Left lung (tissue), 10 donors: ENCODE measurements around the gene ZNF524. TPM values are rescaled to one million over a fixed set of nuclear protein-coding genes. Genes with fewer than 3 reads are reported as not detected.
A peak's percentile ranks its signal among the peaks of the same experiment; 100 is the strongest.
"Not testable (repeated sequence)": the region's sequence is repeated elsewhere in the genome, so short reads cannot be mapped to it uniquely, and the experiment has no call there.

Experiments
- ATAC-seq: fragments of 200-7000 bp; cut with Tn5 transposase; one replicate; pipeline ENCODE4 v1.9.1; 2020; ENCODE audit warnings: moderate library complexity
- DNase-seq, 4 donors: peaks; one replicate each; pipeline ENCODE4 v3.0.0-alpha.2; 2013 to 2020
- H3K27ac ChIP-seq, 2 donors: fragments of 200-600 bp; sonication (generic) in 1 of 2; one replicate each; pipeline versions ENCODE4 v1.5.0 to v1.8.0; 2020 to 2021
- H3K27me3 ChIP-seq, 2 donors: fragments of 200-600 bp; sonication (generic) in 1 of 2; one replicate each; pipeline versions ENCODE4 v1.5.0 to v1.8.0; 2020 to 2021
- H3K36me3 ChIP-seq, 2 donors: fragments of 200-600 bp; sonication (generic) in 1 of 2; one replicate each; pipeline versions ENCODE4 v1.5.0 to v1.8.0; 2020 to 2021
- H3K4me1 ChIP-seq, 2 donors: fragments of 200-600 bp; one replicate each; pipeline ENCODE4 v1.8.0; 2021
- H3K4me3 ChIP-seq, 2 donors: fragments of 200-600 bp; sonication (generic) in 1 of 2; one replicate each; pipeline versions ENCODE4 v1.5.0 to v1.8.0; 2020 to 2021; ENCODE audit warnings: mild to moderate bottlenecking in 1 of 2
- H3K9me3 ChIP-seq, 2 donors: fragments of 200-600 bp; sonication (generic) in 1 of 2; one replicate each; pipeline versions ENCODE4 v1.5.0 to v1.8.0; 2020 to 2021
- CTCF ChIP-seq, 2 donors: fragments of 200-600 bp; sonication (generic) in 1 of 2; IDR thresholded peaks; one replicate each; pipeline versions ENCODE4 v1.5.0 to v1.8.0; 2021; ENCODE audit warnings: antibody characterized with exemption in 2 of 2
- intact Hi-C, 2 donors: fragments of 100-400 bp; cut with DNase I; formaldehyde crosslinking; loops; one replicate each; pipeline versions ENCODE4 v1.11.2 to v1.14.2; 2022
- polyA plus RNA-seq, 6 donors: library from polyadenylated mRNA; unstranded; fragments of 120-200 nt; gene quantifications; one replicate each; pipeline ENCODE4 v1.2.1, GENCODE V29; 2013; ENCODE audit not compliant: insufficient read length in 6 of 6
- total RNA-seq, 2 donors: library from RNA; stranded (reverse); fragmentation: NEBNext Ultra II Directional; extraction: Animal tissue kit (Norgen Biotek cat#: 25700); gene quantifications; one replicate each; pipeline ENCODE4 v1.2.1, GENCODE V29; 2021
- donor health status: DM: no; HTN: yes; CAD: no.
- donor health status: DM: no; HTN: no; CAD: no.

The ZNF524 gene
- total and polyA plus RNA-seq, 8 donors: 4.9 to 22.4 (median 7.8) TPM

GRCh38 chr19:55581823-55582223 is 18.3 kb upstream of the ZNF524 start:
- H3K27ac ChIP-seq: peak overlapping the region in 1 of 2 donors; percentile 87
- H3K4me1 ChIP-seq: peaks cover 8 to 29% of the 10 kb centered on the region in 2 donors
- intact Hi-C loops: no loop called here
- H3K9me3 ChIP-seq: no peaks in the 10 kb centered on the region
- ATAC-seq (peak; percentile 31), DNase-seq (no peak)
- peaks cover 0 to 23% of the 10 kb centered on the region in 2 donors for H3K27me3 ChIP-seq
- TF ChIP-seq CTCF (IDR thresholded peaks at IDR 0.05): no peak
- no peak overlapping the region for H3K4me3 ChIP-seq
- peaks cover 0 to 24% of the 10 kb centered on the region in 2 donors for H3K36me3 ChIP-seq

DNA sequence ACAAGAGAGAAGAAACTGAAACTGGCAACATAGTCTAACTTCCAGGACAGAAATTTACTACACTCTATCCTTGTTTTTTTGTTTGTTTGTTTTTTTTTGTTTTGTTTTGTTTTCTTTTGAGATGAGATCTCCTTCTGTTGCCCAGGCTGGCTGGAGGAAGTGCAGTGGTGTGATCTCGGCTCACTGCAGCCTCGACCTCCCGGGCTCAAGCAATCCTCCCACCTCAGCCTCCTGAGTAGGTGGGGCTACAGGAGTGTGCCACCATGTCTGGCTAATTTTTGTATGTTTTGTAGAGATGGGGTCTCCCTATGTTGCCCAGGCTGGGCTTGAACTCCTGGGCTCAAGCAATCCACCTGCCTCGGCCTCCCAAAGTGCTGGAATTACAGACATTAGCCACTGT is 17.8 kb upstream of the ZNF524 start:
- DNase-seq, ATAC-seq, H3K4me3 ChIP-seq, H3K9me3 ChIP-seq, intact Hi-C loops: not testable (repeated sequence)
- peaks cover 0 to 19% of the 10 kb centered on the region in 2 donors for H3K36me3 ChIP-seq
- H3K27ac ChIP-seq: peak overlapping the region in 1 of 2 donors; percentile 87
- peaks cover 10 to 33% of the 10 kb centered on the region in 2 donors for H3K4me1 ChIP-seq
- peaks cover 0 to 27% of the 10 kb centered on the region in 2 donors for H3K27me3 ChIP-seq

DNA sequence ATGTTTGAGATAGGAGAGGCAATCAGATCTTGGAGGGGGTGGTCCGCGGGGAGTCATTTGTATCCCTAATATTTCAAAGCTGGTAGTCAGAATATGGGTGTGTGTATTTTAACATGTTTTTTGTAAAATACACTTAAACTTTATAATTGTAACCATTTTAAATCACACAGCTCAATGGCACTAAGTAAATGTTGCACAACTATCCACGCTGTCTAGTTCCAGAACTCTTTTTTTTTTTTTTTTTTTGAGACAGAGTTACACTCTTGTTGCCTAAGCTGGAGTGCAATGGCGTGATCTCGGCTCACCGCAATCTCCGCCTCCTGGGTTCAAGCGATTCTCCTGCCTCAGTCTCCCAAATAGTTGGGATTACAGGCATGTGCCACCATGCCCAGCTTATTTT is 16.2 kb upstream of the ZNF524 start:
- Histone ChIP-seq H3K27me3 (peaks cover 0 to 29% of the 10 kb centered on the region in 2 donors), H3K4me1 (peaks cover 10 to 41% of the 10 kb centered on the region in 2 donors), H3K27ac (peak overlapping the region in 1 of 2 donors; percentile 6)
- DNase-seq, H3K9me3 ChIP-seq, H3K4me3 ChIP-seq, intact Hi-C loops, ATAC-seq, H3K36me3 ChIP-seq: not testable (repeated sequence)

- Histone ChIP-seq H3K4me1 (peaks cover 10 to 34% of the 10 kb centered on the region in 2 donors), H3K36me3 (no peaks in the 10 kb centered on the region), H3K4me3 (no peak overlapping the region), H3K27ac (no peak overlapping the region), H3K27me3 (peaks cover 0 to 29% of the 10 kb centered on the region in 2 donors), H3K9me3 (no peaks in the 10 kb centered on the region)
- TF ChIP-seq CTCF (IDR thresholded peaks at IDR 0.05): no peak
- DNase-seq: no peak
- intact Hi-C loops: no loop called here
- no peak for ATAC-seq
Measured at GRCh38 chr19:55584871-55585270, 15.2 kb upstream of the ZNF524 start.

- Histone ChIP-seq H3K27me3 (peaks cover 0 to 29% of the 10 kb centered on the region in 2 donors), H3K27ac (peak overlapping the region in 1 of 2 donors; percentile 27), H3K4me3 (peak overlapping the region; percentile 10 to 19), H3K4me1 (peaks cover 10 to 30% of the 10 kb centered on the region in 2 donors), H3K36me3 (no peaks in the 10 kb centered on the region), H3K9me3 (no peaks in the 10 kb centered on the region)
- intact Hi-C loops: no loop called here
- TF ChIP-seq CTCF (IDR thresholded peaks at IDR 0.05): no peak
- ATAC-seq (peak; percentile 79), DNase-seq (peak in 3 of 4 donors; percentile 86 to 90 (median 88))
Measured at GRCh38 chr19:55585658-55586339, 14.3 kb upstream of the ZNF524 start.

DNA sequence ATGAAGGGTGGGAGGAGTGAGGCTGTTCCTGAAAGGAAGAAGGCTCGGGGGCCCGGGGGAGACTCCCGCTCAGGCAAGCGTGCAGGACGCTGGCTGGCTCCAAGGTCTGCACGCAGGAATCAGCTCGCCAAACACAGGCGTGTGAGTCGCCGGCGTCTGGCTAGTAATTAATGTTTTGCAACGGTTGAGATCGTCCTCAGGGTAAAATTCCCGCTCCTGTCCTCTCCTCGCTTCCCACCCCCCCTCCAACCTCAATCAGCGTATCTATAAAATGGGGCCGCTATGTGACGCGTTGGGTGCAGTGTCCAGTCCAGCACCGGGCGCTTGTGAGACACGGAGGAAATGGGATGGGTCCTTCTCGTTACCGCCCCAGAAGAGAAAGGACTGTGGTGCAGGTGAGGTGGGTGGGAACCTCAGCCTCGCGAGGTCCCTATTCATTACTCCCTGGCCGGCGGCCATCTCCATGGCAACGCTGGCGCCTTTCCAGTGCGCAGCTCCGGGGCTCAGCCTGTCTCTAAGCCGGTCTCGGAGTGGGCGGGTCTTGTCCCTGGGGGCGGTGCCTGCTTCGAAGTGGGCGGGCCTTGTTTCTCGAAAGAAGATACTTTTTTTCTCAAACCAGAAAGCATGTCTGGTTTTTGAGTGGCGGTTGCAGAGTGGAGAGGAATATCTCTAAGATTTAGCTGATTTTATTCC is 13.0 kb upstream of the ZNF524 start:
- Histone ChIP-seq H3K9me3 (no peaks in the 10 kb centered on the region), H3K36me3 (peaks cover 0 to 4% of the 10 kb centered on the region in 2 donors), H3K27ac (peak overlapping the region; percentile 20 to 48), H3K27me3 (peaks cover 0 to 29% of the 10 kb centered on the region in 2 donors), H3K4me1 (peaks cover 5 to 23% of the 10 kb centered on the region in 2 donors), H3K4me3 (peak overlapping the region; percentile 27 to 34)
- DNase-seq: peak in 3 of 4 donors; percentile 95 to 97 (median 95)
- no peak for TF ChIP-seq CTCF (IDR thresholded peaks at IDR 0.05)
- peak; percentile 89 for ATAC-seq
- intact Hi-C loops: no loop called here
